ENCODE results near the gene GPRC5C.
"Not testable (repeated sequence)": the region's sequence is repeated elsewhere in the genome, so short reads cannot be mapped to it uniquely, and the experiment has no call there.

GPRC5C gene

DNA sequence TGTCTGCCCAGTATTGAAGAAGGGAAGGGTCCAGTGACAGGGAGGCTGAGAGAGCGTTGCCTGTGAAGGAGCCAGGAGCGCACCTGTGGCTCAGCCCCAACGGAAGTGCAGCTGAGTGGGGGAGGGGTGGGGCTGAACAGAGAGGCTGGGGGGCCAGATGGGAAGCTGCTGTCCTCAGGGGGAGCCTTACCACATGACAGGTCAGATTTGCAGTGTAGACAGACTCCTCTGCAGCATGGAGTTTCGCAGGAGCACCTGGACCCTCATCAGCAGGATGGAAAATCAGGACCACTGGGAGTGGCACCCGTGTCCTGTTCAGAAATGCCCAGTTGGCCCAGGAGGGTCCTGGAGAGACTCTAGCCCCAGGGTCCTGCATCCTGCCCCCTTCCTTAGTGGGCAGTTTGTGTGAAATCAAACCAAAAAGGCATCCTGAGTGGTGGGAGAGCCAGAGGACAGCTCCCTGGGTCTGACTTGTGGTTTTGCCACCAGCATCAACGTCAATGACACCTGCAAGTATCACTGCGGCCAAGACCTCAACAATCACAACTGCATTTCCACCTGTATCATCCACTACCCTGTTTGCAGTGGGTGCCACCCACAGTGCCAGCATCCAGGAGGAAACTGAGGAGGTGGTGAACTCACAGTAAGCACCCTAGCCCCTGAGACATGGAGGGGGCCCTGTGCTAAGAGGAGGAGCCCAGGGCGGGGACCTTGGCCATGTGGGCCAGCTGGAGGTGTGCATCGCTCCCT lies 42.3 kb downstream of the GPRC5C start:
- DNase-seq (ENCODE audit: low read depth): no peak

DNA sequence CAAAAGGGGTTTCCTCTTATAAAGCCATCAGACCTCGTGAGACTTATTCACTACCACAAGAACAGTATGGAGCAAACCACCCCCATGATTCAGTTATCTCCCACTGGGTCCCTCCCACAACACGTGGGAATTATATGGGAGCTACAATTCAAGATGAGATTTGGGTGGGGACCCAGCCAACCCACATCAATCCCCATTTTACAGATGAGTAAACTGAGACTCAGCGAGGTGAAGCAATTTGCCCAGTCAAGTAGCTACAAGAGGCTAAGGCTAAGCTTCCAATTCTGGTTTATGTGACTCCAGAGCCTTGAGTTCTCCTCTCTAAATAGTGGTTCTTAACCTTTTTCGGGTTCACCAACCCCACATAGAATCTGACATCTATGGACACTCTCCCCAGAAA lies 43.3 kb downstream of the GPRC5C start:
- DNase-seq (ENCODE audit: low read depth): no peak

DNA sequence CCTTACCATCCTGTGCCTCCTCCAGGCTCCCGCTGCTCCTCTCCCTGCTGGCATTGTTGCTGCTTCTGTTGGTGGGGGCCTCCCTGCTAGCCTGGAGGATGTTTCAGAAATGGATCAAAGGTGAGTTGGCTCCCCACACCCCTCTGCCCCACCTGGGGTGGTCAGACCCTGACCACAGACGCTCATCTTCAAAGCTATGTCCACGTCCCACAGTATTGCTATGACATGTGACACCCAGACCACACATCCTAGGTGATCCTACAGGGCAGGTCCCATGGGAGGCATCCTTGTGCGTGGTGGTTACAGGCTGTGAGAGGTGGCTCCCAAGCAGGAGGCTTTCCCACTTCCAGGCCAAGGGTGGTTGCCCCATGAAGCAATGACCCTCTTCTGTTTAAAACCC lies 45.5 kb downstream of the GPRC5C start:
- DNase-seq (ENCODE audit: low read depth): no peak

DNA sequence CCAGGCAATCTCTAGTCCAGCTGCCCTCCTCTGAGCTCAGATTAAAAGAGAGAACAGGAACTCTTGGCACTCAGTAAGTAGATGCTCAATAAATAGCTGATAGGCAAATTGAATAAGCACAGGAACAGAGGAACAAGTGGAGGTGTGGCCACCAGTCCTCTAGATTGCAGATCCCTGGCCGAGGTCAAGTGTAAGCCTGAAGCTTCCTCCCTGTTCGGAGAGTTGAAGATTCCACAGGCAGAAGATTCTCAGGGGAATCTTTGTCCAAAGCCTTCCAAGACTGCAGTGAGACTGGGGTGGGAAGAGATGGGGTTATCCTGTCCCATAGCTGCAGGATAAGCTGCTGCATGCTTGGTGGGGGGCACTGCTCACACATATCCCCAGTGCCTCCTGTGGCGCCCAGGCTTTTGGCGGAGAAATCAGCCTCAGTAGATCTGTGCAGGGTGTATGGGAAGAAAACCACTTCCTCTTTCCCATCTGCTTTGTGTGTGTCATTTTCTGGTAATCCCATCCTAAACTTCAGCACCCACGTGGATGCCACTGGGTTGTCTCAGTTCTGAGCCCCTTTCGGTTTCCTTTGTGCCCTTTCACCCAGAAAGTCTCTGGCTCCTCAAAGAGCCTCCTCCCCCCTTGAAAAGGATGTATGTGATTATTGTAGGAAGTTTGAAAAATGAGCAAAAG lies 46.7 kb downstream of the GPRC5C start:
- DNase-seq (ENCODE audit: low read depth): no peak

DNA sequence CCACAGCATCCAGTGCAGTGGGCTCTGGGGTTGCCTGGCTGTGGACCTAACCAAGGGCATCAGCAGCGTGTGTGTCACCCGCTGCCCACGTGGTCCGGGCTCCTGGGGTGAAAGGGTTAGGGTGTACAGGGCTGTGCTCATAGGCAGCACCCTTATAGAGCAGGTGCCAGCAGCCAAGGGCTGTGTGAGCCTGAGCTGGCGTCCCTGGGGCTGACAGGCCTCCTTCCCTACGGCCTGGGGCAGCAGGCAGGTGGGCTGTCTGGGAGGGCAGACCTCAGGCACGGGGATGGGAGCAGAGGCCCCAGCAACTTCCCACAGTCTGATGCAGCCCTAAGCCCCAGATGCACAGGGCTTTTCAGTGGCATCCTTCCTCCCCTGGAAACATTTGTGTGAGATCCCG lies 48.4 kb downstream of the GPRC5C start:
- no peak for DNase-seq (ENCODE audit: low read depth)

DNA sequence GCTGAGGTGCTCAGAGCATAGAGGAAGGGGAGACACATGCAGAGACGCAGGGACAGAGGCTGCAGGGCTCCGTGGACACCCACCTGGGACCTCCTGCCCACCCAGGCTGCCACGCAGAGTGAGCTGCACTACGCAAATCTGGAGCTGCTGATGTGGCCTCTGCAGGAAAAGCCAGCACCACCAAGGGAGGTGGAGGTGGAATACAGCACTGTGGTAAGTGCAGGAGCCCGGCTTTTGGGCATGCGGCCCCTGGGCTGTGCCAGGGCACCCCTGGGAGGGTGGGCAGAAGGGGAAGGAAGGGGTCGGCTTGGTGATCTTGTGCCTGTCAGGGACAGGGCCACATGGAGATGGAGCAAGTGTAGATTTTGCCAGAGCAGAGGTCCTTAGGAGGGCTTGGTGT lies 49.7 kb downstream of the GPRC5C start:
- DNase-seq (ENCODE audit: low read depth): no peak

DNA sequence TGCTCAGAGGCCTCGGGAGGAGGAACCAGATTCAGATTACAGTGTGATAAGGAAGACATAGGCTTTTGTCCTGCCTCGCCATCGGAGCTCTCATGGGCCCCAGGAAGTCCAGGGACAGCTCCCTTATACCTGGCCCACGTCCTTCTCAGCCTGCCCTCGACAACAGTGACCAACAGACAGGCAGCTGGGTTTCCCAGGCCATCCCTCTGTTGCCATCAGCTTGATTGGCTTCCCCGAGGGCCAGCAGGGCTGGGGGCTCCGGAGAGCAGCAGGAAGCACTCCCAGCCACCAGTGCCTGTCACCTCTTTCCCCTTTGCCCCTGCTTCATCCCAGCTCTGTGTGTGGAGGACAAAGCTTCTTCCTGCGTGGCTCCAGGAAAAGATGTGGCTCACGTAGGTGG lies 52.2 kb downstream of the GPRC5C start:
- DNase-seq (ENCODE audit: low read depth): no peak

DNA sequence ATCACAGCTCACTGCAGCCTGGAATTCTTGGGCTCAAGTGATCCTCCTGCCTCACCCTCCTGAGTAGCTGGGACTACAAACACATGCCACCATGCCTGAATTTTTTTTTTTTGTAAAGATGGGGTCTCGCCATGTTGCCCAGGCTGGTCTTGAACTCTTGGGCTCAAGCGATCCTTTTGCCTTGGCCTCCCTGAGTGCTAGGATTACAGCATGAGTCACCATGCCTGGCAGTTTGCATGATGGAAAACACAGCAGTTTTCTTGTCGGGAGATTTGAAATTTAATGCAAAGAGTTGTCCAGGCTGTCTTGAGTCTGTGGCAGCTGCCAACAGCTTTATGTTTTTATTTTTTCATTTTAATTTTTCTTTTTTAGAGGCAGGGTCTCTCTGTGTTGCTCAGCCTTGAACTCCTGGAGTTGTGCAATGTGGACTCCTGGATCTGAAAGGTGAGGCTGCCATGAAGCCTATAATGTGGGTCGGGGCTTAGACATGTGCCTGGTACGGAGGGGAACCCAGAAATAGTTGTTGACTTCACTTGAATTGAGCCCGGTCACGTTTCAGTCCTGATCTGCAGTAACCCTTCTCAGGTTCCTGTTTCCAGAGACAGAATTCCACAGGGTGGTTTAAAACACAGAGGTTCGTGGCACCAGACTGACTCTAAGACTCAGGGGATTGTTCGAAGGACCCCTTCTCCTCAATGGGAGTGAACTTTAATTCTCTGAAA lies 53.3 kb downstream of the GPRC5C start:
- DNase-seq (ENCODE audit: low read depth): no peak

DNA sequence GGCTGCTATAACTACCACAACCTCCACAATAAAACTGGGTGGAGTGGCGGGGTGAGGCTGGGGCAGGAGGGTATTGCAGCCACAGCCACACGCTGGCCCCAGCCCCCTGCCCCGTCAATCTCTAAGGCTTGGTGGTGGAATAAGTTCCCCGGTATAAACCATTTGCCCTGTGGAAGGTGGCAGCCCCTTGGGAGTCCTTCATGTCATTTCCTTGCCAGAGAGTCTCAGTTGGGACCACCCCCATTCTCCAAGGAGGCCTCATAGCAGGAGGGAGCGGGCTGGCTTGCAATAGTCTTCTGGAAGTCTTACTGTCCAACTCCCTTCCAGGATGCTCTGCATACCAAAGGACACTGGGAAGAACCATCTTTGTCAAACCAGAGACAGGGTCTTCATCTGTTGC lies 54.0 kb downstream of the GPRC5C start:
- DNase-seq (ENCODE audit: low read depth): no peak

DNA sequence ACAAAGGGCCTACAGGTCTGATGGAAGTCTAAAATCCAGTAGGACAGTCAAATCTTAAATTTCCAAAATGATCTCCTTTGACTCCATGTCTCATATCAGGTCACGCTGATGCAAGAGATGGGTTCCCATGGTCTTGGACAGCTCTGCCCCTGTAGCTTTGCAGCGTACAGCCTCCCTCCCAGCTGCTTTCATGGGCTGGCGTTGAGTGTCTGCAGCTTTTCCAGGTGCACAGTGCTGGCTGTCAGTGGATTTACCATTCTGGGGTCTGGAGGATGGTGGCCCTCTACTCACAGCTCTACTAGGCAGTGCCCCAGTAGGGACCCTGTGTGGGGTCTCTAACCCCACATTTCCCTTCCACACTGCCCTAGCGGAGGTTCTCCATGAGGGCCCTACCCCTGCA lies 56.4 kb downstream of the GPRC5C start:
- not testable (repeated sequence) for DNase-seq (ENCODE audit: low read depth)

DNA sequence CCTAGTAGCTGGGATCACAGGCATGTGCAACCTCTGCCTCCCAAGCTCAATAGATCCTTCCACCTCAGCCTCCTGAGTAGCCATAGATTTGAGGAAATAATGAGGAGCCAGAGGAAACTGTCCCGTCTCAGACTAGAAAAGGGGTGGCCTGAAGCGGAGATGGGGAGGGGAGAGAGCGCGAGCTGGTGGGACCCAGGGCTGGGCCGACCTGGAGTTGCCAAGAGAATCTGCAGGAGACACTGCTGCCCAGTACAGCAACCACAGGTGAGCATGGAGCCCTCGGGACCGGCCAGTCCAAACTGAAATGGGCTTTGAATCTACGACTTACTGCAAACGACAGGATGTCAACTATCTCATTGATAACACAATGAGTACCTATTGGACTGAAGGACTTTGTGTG lies 58.8 kb downstream of the GPRC5C start:
- DNase-seq (ENCODE audit: low read depth): no peak

DNA sequence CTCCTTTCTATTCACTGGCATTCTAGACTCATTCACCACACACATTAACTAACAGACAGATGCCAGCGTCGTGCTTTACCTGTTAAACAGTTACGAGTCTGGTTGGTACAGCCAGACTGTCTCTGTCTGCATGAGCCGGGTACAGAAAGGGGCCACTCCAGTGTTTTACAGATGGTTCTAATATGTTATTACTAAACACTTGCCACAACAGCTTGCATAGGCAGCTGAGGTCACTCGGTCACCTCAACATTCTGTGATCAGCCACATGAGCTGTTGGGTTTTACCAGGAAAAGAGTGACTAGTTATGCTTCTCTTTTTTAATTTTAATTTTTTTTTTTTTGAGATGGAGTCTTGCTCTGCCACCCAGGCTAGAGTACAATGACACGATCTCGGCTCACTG lies 59.7 kb downstream of the GPRC5C start:
- DNase-seq (ENCODE audit: low read depth): no peak

DNA sequence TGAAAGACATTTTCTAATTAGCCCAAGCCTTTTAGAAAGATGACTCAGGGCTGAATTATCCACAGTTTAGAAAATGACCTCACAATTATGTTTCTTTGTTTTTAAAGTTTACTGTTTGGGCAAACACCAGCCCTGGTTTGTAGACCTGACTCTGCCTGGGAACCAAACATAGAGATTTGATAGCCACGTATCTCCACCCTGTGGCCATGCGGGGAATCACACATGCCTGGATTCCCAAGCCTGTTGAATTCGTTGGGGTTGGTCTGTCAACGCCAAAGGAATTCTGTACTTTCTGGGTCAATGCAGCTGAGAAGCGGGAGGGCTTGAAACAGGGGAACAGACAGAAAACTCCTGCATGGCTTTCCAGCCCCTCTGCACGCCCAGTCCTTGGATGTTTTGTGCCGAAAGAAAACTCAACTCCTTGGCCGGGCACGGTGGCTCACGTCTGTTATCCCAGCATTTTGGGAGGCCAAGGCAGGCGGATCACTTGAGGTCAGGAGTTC lies 61.5 kb downstream of the GPRC5C start:
- DNase-seq (ENCODE audit: low read depth): no peak

All from GM04503 (cell line).